Osteocyte (in vitro differentiated cells): ENCODE results near the gene POLRMT. TPM values are rescaled to one million over a fixed set of nuclear protein-coding genes. Genes with fewer than 3 reads are reported as not detected.
A peak's percentile ranks its signal among the peaks of the same experiment; 100 is the strongest.

Source experiments
- DNase-seq: peaks from one replicate; pipeline ENCODE4 v3.0.0; 2021; ENCODE audit warnings: mixed read lengths; ENCODE audit not compliant: unreplicated experiment; ENCODE audit errors: extremely low spot score
- H3K27ac Mint-ChIP-seq: one replicate; pipeline ENCODE4 v1.8.0; 2021; ENCODE audit warnings: mild to moderate bottlenecking, mixed read lengths; ENCODE audit not compliant: unreplicated experiment
- H3K27me3 Mint-ChIP-seq: one replicate; pipeline ENCODE4 v1.8.0; 2021; ENCODE audit warnings: mixed read lengths; ENCODE audit not compliant: unreplicated experiment
- H3K36me3 Mint-ChIP-seq: one replicate; pipeline ENCODE4 v1.8.0; 2021; ENCODE audit warnings: mixed read lengths; ENCODE audit not compliant: unreplicated experiment
- H3K4me1 Mint-ChIP-seq: one replicate; pipeline ENCODE4 v1.8.0; 2021; ENCODE audit warnings: mixed read lengths; ENCODE audit not compliant: unreplicated experiment
- H3K4me3 Mint-ChIP-seq: one replicate; pipeline ENCODE4 v1.8.0; 2021; ENCODE audit warnings: mild to moderate bottlenecking, moderate library complexity, mixed read lengths; ENCODE audit not compliant: unreplicated experiment
- H3K9me3 Mint-ChIP-seq: one replicate; pipeline ENCODE4 v1.8.0; 2021; ENCODE audit warnings: mixed read lengths; ENCODE audit not compliant: unreplicated experiment
- CTCF ChIP-seq: fragments of 200-600 bp; sonication (generic); IDR thresholded peaks from 2 replicates; pipeline ENCODE4 v1.5.0; 2021; ENCODE audit warnings: antibody characterized with exemption, mild to moderate bottlenecking, moderate library complexity
- total RNA-seq: library from RNA; stranded (reverse); gene quantifications from 2 replicates; pipeline ENCODE4 v1.2.1, GENCODE V29; 2021

POLRMT gene
- total RNA-seq, 1 donor from 2014 or later, result 44.6 TPM

- no peak for TF ChIP-seq CTCF
- H3K9me3 Mint-ChIP-seq, result no peaks in the 10 kb centered on the region
- no peaks in the 10 kb centered on the region for H3K36me3 Mint-ChIP-seq
- peak overlapping the region; percentile 79 for H3K4me3 Mint-ChIP-seq
- H3K27ac Mint-ChIP-seq, result peak overlapping the region; percentile 69
- DNase-seq, result no peak
- H3K4me1 Mint-ChIP-seq, result peaks cover 36% of the 10 kb centered on the region
- H3K27me3 Mint-ChIP-seq, result no peaks in the 10 kb centered on the region
These were observed 28.3 kb upstream of the POLRMT start for GRCh38 chr19:661427-662196.

- DNase-seq, result no peak
- Mint-ChIP-seq H3K4me3 (peak overlapping the region; percentile 79), H3K27me3 (no peaks in the 10 kb centered on the region), H3K9me3 (no peaks in the 10 kb centered on the region), H3K4me1 (peaks cover 36% of the 10 kb centered on the region), H3K36me3 (no peaks in the 10 kb centered on the region), H3K27ac (peak overlapping the region; percentile 69)
- TF ChIP-seq CTCF, result no peak
These were observed 27.6 kb upstream of the POLRMT start for GRCh38 chr19:660793-661426.

- Mint-ChIP-seq H3K27me3 (no peaks in the 10 kb centered on the region), H3K4me1 (peaks cover 25% of the 10 kb centered on the region), H3K36me3 (no peaks in the 10 kb centered on the region), H3K9me3 (no peaks in the 10 kb centered on the region), H3K27ac (no peak overlapping the region), H3K4me3 (no peak overlapping the region)
- no peak for DNase-seq
- no peak for TF ChIP-seq CTCF
These were observed 25.8 kb upstream of the POLRMT start for GRCh38 chr19:658916-659839.

- H3K27ac Mint-ChIP-seq, result no peak overlapping the region
- no peak for DNase-seq
- no peak overlapping the region for H3K4me3 Mint-ChIP-seq
- H3K9me3 Mint-ChIP-seq, result no peaks in the 10 kb centered on the region
- peaks cover 20% of the 10 kb centered on the region for H3K4me1 Mint-ChIP-seq
- no peaks in the 10 kb centered on the region for H3K27me3 Mint-ChIP-seq
- H3K36me3 Mint-ChIP-seq, result no peaks in the 10 kb centered on the region
- TF ChIP-seq CTCF, result no peak
These were observed 24.9 kb upstream of the POLRMT start for GRCh38 chr19:658059-658839.
